Cardiac septum (tissue), 1 donor: Measurements from ENCODE around the gene ROBO1. TPM values are rescaled to one million over a fixed set of nuclear protein-coding genes. Genes with fewer than 3 reads are reported as not detected.

Source experiments
- DNase-seq: peaks from one replicate; pipeline ENCODE4 v3.0.0-alpha.2; 2020; ENCODE audit warnings: low spot score
- intact Hi-C: fragments of 100-400 bp; cut with DNase I; formaldehyde crosslinking; loops from one replicate; pipeline ENCODE4 v1.14.0; 2022
- total RNA-seq: library from RNA; stranded (reverse); fragmentation: NEBNext Ultra II Directional; extraction: Animal tissue kit (Norgen Biotek cat#: 25700); gene quantifications from one replicate; pipeline ENCODE4 v1.2.1, GENCODE V29; 2021
- donor health status: DM: no; HTN: no; CAD: no.

The ROBO1 gene
- total RNA-seq, 1 donor from 2014 or later, result 6.2 TPM

DNA sequence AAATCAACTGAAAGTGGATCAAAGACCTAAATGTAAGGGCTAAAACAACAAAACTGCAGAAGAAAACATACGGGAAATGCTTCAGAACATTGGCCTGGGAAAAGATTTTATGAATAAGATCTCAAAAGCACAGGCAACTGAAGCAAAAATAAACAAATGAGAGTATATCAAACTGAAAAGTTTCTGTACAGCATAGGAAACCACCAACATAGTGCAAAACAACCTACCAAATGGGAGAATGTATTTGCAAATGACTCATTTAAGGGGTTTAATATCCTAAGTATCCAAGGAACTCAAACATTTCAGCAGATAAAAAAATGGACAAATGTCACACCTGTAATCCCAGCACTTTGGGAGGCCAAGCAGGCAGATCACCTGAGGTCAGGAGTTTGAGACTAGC, 489.1 kb downstream of the ROBO1 start:
- intact Hi-C loops, result no loop called here
- DNase-seq, result no peak

DNA sequence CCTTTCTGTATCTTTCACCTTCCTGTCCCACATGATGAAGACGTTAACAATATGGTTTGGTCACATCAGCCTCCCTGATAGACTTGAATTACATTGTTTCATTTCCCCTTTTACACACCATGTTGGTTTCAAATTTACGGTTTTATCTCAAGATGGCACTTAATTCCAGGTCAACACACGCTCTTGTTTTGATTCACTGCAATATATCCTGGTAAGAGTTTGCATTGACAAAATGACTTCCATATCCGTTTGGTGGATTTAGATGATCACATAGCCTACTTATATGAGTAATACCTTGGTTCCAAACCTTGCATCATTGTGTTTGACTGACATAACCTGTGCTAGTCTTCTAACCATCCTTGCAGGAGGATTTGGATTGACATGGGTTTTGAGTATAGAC, 499.4 kb downstream of the ROBO1 start:
- intact Hi-C loops, result no loop called here
- DNase-seq, result no peak

DNA sequence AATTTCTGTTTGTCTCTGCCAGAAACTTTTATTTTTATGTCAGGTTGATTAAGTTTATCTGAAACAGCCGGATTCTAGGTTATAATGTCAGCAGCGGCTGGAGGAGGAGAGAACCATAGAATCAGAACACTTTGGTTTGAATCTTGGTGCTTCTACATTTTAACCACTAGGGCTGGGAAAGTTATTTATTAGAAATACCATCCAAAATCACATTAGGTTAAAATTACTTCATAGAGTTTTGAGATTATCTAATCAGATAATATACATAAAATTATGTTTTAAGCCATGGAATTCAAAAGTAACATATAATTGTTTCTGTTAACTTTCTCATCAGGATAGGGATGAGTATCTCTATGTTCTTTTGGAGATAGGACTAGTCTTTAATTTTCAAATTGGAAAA, 502.9 kb downstream of the ROBO1 start:
- intact Hi-C loops, result no loop called here
- no peak for DNase-seq

DNA sequence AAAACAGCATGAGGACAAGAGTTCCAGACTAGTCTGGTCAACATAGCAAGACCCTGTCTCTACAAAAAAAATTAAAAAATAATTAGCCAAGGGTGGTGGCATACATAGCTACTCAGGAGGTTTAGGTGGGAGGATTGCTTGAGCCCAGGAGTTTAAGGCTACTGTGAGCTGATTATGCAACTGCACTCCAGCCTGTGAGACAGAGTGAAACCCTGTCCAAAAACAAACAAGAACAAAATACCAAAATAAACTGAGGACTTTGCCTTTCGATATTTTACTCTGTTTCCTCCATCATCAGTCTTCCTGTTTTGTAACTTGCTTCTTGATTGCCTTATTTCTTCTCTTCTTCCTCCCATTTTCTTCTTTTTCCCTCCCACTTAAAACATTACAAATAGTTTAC, 504.4 kb downstream of the ROBO1 start:
- intact Hi-C loops, result no loop called here
- no peak for DNase-seq

DNA sequence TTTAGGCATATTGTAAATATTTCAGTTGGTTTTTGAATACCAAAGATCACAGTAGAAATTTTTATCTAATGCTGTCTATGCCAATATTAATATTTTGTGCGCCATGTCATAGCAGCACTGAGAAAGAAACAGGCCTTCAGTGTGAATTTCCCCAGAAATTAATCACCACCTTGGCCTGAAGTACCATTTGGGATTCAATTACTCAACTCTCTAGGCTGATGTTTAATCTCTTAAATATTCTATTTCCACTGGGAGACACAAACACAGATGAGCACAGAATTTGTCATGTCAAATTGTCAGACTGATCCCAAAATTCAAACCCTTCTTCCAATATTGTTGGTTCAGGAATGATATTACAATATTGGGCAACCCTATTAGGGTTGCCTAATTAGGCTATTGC, 509.3 kb downstream of the ROBO1 start:
- intact Hi-C loops, result no loop called here
- no peak for DNase-seq

DNA sequence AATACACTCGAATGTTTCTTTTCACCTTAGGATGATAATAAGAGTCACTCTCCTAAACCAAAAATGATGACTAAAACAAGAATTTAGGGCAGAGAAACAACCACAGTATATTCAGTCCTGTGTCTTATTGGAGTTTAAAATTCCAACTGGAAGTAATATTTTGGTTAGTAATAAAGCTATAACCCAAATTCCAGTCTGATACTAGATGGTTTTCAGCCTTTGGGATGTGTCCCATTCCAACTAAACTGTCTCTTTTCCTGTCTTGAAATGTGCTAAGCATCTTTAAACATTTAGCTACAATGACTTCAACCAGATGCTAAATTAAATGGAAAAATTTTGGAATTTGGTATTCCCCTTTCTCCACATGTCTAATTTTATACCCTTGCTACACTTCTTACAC, 510.0 kb downstream of the ROBO1 start:
- intact Hi-C loops, result no loop called here
- DNase-seq, result no peak

DNA sequence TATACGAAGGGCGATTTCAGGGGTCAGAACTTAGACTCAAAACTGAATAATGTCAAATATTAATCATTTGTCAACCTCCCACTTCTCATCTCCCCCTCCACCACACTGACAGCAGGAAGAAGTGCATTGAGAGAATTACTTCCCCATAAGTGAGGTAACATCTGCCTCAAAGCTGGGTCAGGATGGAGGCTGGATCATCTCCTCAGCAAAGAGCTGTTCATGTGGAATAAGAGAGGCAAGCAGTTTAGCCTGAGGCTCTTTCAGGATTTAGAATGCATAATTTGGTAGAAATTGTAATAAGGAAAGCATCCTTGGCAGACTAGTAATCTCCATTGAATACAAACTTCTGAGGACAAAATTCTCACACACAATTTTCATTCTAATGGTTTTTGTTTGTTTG, 512.1 kb downstream of the ROBO1 start:
- DNase-seq, result no peak
- intact Hi-C loops, result no loop called here

DNA sequence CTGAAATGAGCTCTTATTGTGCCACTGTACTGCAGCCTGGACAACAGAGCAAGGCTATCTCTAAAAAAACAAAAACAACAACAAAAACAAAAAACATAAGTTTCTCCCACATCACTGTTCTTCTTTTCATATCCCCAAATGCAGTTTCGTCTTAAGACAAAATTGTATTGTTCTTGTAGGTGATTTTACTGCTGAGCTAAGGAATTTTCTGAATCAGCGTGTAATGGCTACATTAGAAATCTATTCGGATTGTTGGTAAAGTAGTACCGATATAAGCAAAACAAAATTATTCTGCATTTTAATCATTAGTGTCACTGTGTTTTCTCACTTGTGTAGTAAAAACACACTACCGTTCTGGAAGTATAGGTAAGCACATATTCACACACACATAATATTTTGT, 512.5 kb downstream of the ROBO1 start:
- no peak for DNase-seq
- intact Hi-C loops, result no loop called here

DNA sequence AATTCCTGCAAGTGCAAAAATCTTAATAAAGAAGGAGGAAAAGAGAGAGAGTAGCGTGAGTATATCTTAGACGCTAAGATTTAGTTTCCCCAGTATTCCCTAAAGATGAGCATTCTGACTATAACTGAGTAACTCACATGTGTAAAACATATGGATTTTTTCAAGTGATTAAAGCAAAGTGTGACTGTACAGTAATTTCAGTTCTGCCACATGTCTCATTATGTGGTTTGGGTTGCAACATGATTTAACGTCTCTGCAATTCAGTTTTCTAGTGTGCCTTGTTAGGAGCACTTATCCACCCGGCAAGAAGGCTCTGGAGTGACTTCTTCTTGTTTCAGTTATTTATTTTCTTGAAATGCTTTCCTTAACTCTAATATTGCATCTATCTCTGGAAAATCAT, 514.1 kb downstream of the ROBO1 start:
- intact Hi-C loops, result no loop called here
- no peak for DNase-seq

DNA sequence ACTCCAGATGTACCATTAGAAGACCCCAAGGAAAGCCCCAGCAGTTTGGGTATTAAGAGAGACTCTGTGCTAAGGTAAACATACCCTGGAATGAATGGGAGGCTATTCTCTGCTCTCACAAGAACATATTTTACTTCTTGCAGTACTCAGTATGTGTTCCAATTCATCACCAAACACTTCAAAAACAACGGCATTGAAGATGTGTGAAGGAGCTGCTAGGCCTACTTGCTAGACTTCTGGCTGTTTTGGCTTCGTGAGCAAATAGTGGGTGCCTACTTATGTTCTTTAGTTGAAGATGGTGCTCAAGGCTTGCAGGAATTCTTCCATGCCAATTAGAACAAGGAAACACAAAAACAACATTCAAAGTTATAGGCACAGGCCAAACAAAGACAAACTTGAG, 514.5 kb downstream of the ROBO1 start:
- intact Hi-C loops, result no loop called here

DNA sequence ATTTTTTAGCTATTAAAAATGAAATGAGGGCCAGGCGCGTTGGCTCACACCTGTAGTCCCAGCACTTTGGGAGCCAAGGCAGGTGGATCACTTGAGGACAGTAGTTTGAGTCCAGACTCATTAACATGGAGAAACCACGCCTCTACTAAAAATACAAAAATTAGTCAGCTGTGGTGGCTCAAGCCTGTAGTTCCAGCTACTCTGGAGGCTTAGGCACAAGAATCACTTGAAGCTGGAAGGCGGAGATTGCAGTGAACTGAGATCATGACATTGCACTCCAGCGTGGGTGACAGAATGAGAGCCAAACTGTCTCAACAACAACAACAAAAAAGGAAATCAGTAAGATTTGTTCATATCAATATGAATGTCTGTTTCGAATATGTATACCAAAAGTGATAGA, 517.1 kb downstream of the ROBO1 start:
- intact Hi-C loops, result no loop called here
- no peak for DNase-seq

More for the DNA sequence above, 514.5 kb downstream of the ROBO1 start:
- no peak for DNase-seq

DNA sequence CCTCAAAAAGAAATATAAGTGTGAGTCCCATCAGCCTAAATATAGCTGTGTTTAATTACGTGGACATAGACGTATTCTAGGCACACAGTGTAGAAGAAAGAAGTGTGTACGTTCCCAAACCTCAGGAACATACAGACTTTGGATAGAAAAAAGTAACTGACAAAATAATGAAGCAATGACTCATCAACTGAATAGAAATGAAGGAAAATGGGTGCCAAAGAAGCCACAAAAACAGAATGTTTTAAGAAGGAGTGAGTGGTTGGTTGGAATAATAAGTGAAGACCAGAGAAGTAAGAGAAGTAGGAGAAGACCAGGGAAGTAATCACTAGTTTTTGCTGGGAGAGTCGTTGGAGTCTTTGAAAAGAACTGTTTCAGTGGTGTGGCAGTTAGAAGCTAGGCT, 518.1 kb downstream of the ROBO1 start:
- intact Hi-C loops, result no loop called here
- DNase-seq, result no peak

DNA sequence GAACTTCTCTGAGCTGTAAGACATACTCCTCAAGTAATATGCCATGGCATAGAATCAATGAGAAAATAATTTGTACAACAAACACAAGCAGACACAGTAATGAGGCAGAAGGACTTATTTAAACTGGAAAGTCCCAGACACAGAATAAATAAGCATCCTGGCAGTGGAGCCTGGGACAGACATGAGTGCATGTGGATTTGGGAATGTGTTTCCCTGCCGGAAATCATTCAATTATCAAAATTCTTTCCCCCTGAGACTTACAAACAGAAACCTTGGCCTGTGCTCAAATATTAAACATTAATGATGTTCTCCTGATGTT, 520.1 kb downstream of the ROBO1 start:
- intact Hi-C loops, result no loop called here
- no peak for DNase-seq

DNA sequence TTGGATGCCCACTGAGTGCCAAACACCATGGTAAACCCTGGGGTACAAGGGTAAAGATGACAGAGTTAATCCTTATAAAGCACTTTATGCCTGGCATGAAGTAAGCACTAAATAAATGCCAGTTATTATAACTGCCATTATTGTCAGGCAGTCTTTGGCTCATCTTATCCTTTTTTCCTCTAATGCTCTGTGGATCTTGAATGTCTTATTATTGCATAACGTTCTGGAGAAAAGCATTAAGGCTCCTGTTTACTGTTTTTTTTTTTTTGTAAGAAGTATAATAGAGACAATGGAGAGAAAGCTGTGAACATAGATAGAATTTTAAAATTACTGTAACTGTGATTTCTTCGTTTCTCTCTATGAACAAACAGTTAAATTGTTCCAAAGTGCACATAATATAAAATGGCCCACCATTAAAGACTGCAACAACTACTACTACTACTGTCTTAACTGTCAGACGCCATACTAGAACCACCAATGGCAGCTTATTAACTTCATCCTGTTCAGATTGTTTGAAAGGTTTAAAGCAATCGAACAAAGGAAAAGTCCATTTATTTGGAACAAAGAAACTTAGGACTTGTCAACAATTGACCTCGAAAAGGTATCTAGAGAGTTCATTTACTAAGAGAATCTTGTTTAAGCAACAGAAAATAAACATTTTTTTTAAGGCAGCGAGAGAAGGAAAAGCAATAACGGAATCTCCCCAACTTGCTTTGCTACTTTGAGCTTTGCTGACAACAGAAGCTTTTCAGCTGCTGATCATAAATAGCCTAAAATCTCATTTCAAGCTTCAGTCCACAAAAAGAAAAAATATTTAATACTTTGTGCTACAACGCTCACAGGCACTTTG, 520.7 kb downstream of the ROBO1 start:
- intact Hi-C loops, result no loop called here

DNA sequence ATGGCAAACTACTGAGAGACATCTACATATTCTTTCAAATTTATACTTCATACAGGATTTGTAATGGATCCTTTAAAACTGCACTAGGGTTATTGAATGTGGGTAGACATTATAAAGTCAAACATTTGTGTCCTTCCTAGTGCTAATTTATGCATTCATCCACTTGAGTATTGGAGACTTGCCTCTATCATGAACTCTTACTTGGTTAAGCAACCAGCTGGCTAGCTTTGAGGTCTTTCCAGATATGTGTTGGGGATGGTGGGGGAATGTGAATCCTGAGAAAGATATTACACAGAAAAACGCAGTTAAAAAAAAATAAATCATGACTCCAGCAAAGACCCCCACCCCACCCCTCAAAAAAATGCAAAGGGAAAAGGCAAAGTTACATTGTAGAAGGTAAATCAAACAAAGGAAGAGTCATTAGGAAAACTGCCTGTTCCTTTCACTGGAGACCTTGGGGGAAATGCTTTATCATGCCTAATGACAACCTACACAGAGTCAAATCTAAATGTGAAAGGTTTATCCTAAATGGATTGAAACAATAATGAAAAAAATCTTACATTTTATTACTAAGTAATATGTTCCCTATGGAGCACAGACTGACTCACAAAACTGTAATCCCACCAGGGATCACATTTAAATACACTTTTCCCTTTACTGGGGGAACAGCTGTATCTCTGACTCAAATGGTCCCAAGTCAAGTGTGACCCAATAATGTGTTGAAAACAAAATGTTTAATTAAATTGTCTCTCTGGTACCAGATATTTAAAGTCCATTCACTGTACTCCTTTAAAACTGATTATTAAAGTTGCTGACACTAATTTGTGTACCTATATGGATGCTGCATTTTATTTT, 522.3 kb downstream of the ROBO1 start:
- DNase-seq, result no peak
- intact Hi-C loops, result no loop called here

More for the DNA sequence above, 520.7 kb downstream of the ROBO1 start:
- DNase-seq, result no peak

DNA sequence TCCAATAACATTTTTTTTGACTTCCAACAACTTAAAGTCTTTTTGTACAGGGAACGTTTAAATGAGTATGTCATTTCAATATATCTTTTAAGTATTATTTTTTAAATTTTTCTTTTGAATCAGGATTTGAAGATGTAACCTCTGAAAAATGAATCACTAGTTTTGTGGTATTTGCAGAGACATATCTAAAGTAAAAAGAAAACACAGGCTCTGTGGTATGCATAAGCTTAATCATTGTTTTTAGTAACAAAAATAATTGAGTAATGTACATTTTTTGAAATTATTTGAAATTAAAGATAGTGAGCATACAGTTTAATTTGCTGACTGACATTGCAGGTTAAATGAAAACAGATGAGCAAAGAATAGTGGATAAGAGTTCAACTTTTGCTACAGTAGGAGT, 531.3 kb downstream of the ROBO1 start:
- DNase-seq, result no peak
- intact Hi-C loops, result no loop called here

DNA sequence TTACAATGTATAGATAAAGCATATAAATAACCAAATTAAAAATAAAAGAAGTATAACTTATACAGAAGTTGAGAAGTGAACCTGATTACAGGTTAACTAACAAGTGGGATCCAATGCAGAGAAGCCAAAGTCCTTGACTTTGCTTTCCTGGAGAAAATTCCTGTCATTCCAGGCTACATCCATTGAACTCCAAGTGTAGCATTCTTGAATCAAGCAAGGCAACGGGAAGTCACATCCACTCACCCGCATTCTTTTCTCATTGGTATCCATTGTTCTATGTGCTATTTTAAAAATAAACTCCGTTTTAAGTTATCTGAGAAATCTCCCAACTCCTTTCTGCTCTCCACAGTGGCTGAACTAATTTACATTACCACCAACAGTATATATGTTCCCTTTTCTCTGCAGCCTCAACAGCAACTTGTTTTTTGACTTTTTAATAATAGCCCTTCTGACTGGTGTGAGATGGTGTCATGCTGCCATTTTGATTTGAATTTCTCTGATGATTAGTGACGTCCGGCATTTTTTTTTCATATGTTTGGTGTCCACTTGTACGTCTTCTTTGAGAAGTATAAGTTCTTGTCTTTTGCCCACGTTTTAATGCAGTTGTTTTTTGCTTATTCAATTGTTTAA, 534.3 kb downstream of the ROBO1 start:
- intact Hi-C loops, result no loop called here
- no peak for DNase-seq

DNA sequence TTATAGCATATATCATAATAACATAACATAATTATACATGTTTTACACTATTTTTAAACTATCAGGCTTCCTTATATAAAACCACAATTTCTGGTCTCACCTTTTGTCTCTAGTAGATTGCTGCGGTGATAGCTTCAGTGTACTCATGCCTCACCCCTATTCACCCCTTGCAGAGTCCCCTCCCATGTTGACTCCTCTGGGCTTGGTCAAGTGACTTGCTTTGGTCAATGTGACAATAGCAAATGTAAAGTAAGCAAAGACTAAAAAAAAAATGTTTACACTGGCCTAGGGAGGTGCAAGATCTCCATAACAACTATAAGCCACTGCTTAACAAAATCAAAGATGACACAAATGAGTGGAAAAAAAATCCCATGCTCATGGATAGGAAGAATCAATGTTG, 537.5 kb downstream of the ROBO1 start:
- no peak for DNase-seq
- intact Hi-C loops, result no loop called here

DNA sequence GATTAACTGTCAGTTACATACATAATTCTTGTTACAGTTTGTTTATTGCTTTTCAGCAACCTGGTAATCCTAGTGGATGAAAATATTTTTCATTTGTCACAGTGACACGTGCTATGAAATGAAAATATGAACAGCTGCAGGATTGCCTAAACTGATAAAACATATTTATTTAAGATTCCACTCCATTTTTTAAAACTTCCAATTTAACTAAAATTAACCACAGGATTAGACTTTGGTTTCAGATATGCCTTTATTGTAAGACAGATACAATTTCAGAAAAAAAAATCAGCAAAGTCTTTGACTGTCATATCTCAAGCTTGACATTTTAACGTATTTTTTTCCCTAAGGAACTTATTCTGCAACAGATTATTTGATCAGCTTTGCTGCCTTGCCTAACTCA, 550.7 kb downstream of the ROBO1 start:
- no peak for DNase-seq
- intact Hi-C loops, result no loop called here

DNA sequence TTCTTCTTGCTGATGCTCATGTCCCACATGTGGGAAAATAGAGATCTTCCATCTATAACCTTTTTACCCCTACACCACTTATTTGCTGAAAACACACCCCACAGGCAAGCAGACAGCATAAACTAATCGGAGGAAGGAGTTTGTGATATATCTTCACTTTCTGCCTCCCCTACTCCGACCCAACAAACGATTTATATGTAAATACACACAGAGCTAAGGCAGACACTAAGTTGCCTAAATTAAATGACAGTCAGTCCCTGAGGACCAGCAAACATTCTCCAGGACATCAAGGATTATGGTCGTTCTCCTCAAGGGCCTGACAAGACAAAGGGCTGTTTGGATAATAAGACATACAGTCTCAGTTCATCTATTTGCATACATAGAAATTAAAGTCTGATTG, 552.5 kb downstream of the ROBO1 start:
- no peak for DNase-seq
- intact Hi-C loops, result no loop called here
